ENCODE results near the gene ACTBL2. TPM values are rescaled to one million over a fixed set of nuclear protein-coding genes. Genes with fewer than 3 reads are reported as not detected.
"Not testable (repeated sequence)": the region's sequence is repeated elsewhere in the genome, so short reads cannot be mapped to it uniquely, and the experiment has no call there.

Gene ACTBL2
- total and polyA plus RNA-seq, 4 donors, result not detected

DNA sequence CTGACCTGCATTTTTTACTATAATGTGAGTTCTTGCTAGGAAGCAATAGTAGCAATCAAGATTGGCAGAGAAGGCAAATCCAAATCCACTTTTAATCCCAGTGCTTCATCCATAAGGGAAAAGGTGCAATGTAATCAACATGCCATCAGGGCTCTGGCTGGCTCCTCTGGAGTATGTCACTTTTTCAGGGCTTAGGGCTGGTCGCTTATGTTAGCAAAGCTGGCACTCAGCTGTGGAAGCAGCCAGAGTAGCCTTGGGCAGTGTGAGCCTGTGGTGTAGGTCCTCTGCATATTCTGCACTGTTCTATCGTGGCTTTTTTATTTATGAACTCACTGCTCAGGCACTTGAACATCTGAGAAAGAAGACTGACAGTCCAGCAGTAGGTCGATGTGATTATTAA lies 16.1 kb downstream of the ACTBL2 start:
- no peak for DNase-seq (ENCODE audit: low spot score)
- Histone ChIP-seq H3K4me3 (ENCODE audit: low read depth in 1 of 3, low read length in 3 of 3) (no peak overlapping the region), H3K36me3 (ENCODE audit: control insufficient read depth in 4 of 4, insufficient read depth in 3 of 4, low read depth in 1 of 4, low read length in 3 of 4) (no peaks in the 10 kb centered on the region), H3K4me1 (ENCODE audit: control insufficient read depth in 4 of 4, insufficient read depth in 4 of 4, low read length in 3 of 4) (no peaks in the 10 kb centered on the region), H3K27me3 (ENCODE audit: control insufficient read depth in 4 of 4, insufficient read depth in 4 of 4, low read length in 3 of 4) (no peaks in the 10 kb centered on the region), H3K9me3 (ENCODE audit: control insufficient read depth in 4 of 4, low read length in 3 of 4) (no peaks in the 10 kb centered on the region), H3K27ac (ENCODE audit: low read depth in 1 of 2, low read length in 2 of 2) (no peak overlapping the region), H3K9ac (ENCODE audit: low read depth in 1 of 2, low read length in 2 of 2) (no peak overlapping the region)
- WGBS, result 56% methylated on average over 3 of the region's 3 CpGs
- TF ChIP-seq JUND (IDR thresholded peaks at IDR 0.05) (no peak), ATF3 (IDR thresholded peaks at IDR 0.05) (no peak), MAX (IDR thresholded peaks at IDR 0.05) (no peak), NR2F2 (IDR thresholded peaks at IDR 0.05) (no peak), RXRA (IDR thresholded peaks at IDR 0.05) (no peak), FOXA2 (IDR thresholded peaks at IDR 0.05) (no peak), YY1 (IDR thresholded peaks at IDR 0.05) (no peak), GABPA (IDR thresholded peaks at IDR 0.05 in 1 of 2, conservative IDR thresholded peaks at IDR 0.05 in 1 of 2) (no peak), EGR1 (IDR thresholded peaks at IDR 0.05; ENCODE audit: low read depth in 2 of 2) (no peak)

- not testable (repeated sequence) for H3K4me1 ChIP-seq (ENCODE audit: control insufficient read depth in 4 of 4, insufficient read depth in 4 of 4, low read length in 3 of 4); H3K27me3 ChIP-seq (ENCODE audit: control insufficient read depth in 4 of 4, insufficient read depth in 4 of 4, low read length in 3 of 4); DNase-seq (ENCODE audit: low spot score); H3K36me3 ChIP-seq (ENCODE audit: control insufficient read depth in 4 of 4, insufficient read depth in 3 of 4, low read depth in 1 of 4, low read length in 3 of 4); H3K9me3 ChIP-seq (ENCODE audit: control insufficient read depth in 4 of 4, low read length in 3 of 4); H3K4me3 ChIP-seq (ENCODE audit: low read depth in 1 of 3, low read length in 3 of 3); H3K27ac ChIP-seq (ENCODE audit: low read depth in 1 of 2, low read length in 2 of 2); H3K9ac ChIP-seq (ENCODE audit: low read depth in 1 of 2, low read length in 2 of 2)
- 94% methylated on average over 3 of the region's 3 CpGs for WGBS
These were observed 22.6 kb downstream of the ACTBL2 start for GRCh38 chr5:57460056-57460455.

DNA sequence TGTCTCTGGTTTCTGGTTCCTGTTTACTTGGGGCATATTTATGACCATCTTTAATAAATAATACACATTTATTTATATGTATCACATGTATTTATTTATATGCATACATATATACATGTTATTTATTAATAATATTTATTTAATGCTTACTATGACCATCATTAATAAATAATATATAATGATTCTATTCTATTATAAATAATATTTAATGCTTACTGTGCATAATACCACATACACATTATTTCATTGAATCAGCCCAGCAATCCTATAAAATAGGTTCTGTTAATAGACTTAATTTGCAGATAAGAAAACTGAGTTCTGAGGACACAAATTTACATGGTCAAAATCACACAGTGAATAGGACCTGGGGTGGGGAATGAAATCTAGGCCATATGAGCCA lies 24.2 kb downstream of the ACTBL2 start:
- no peak for DNase-seq (ENCODE audit: low spot score)
- H3K27me3 ChIP-seq (ENCODE audit: control insufficient read depth in 4 of 4, insufficient read depth in 4 of 4, low read length in 3 of 4), result peaks cover 0 to 2% (median 0%) of the 10 kb centered on the region in 4 donors
- no peak overlapping the region for H3K27ac ChIP-seq (ENCODE audit: low read depth in 1 of 2, low read length in 2 of 2)
- no peaks in the 10 kb centered on the region for H3K4me1 ChIP-seq (ENCODE audit: control insufficient read depth in 4 of 4, insufficient read depth in 4 of 4, low read length in 3 of 4)
- H3K9me3 ChIP-seq (ENCODE audit: control insufficient read depth in 4 of 4, low read length in 3 of 4), result no peaks in the 10 kb centered on the region
- no peak for TF ChIP-seq CTCF (IDR thresholded peaks at IDR 0.05; ENCODE audit: low read depth, low read length, missing input control)
- TF ChIP-seq NR2F2 (IDR thresholded peaks at IDR 0.05), result no peak
- no peak for TF ChIP-seq YY1 (IDR thresholded peaks at IDR 0.05)
- no peak for TF ChIP-seq MAX (IDR thresholded peaks at IDR 0.05)
- no peak for TF ChIP-seq HNF4G (IDR thresholded peaks at IDR 0.05)
- no peak for TF ChIP-seq FOXA1 (IDR thresholded peaks at IDR 0.05)
- TF ChIP-seq ZBTB33 (IDR thresholded peaks at IDR 0.05), result no peak
- no peak for TF ChIP-seq FOXA2 (IDR thresholded peaks at IDR 0.05)
- TF ChIP-seq ATF3 (IDR thresholded peaks at IDR 0.05), result no peak
- no peak for TF ChIP-seq RXRA (IDR thresholded peaks at IDR 0.05)
- TF ChIP-seq HNF4A (conservative IDR thresholded peaks at IDR 0.05), result no peak
- no peak overlapping the region for H3K9ac ChIP-seq (ENCODE audit: low read depth in 1 of 2, low read length in 2 of 2)
- no peak overlapping the region for H3K4me3 ChIP-seq (ENCODE audit: low read depth in 1 of 3, low read length in 3 of 3)
- H3K36me3 ChIP-seq (ENCODE audit: control insufficient read depth in 4 of 4, insufficient read depth in 3 of 4, low read depth in 1 of 4, low read length in 3 of 4), result no peaks in the 10 kb centered on the region

All from liver (tissue), 9 donors.